ENCODE measurements around the gene NDUFS6. TPM values are rescaled to one million over a fixed set of nuclear protein-coding genes. Genes with fewer than 3 reads are reported as not detected.
A peak's percentile ranks its signal among the peaks of the same experiment; 100 is the strongest.

The NDUFS6 gene
- total and polyA plus RNA-seq, 7 donors: 48.3 to 177 (median 61.5) TPM

- H3K9me3 ChIP-seq: no peaks in the 10 kb centered on the region
- WGBS, 3 donors: 64 to 75% (median 72%) methylated on average over 29 of the region's 29 CpGs
- no peak for TF ChIP-seq CTCF (IDR thresholded peaks at IDR 0.05)
- no peaks in the 10 kb centered on the region for H3K4me1 ChIP-seq
- no peaks in the 10 kb centered on the region for H3K36me3 ChIP-seq (ENCODE audit: insufficient read depth in 1 of 2, low read depth in 1 of 2)
- no peak for ATAC-seq
- peak in 1 of 2 donors; percentile 35 for DNase-seq
- intact Hi-C loops (cut with DNase I): no loop called here
- no peak overlapping the region for H3K4me3 ChIP-seq
- H3K27me3 ChIP-seq (ENCODE audit: insufficient read depth in 3 of 3, low read length in 2 of 3): peaks cover 0 to 71% (median 18%) of the 10 kb centered on the region in 3 donors
- H3K27ac ChIP-seq: no peak overlapping the region
These were observed 49.3 kb downstream of the NDUFS6 start for GRCh38 chr5:1850324-1851154.

- intact Hi-C loops (cut with DNase I): no loop called here
- H3K27me3 ChIP-seq (ENCODE audit: insufficient read depth in 3 of 3, low read length in 2 of 3): peaks cover 0 to 80% (median 18%) of the 10 kb centered on the region in 3 donors
- WGBS, 3 donors: 16 to 26% (median 20%) methylated on average over 29 to 34 of the region's 34 CpGs
These were observed 50.2 kb downstream of the NDUFS6 start for GRCh38 chr5:1851290-1851934.

GRCh38 chr5:1852324-1852947 is 51.2 kb downstream of the NDUFS6 start:
- H3K9me3 ChIP-seq: no peaks in the 10 kb centered on the region
- H3K36me3 ChIP-seq (ENCODE audit: insufficient read depth in 1 of 2, low read depth in 1 of 2): no peaks in the 10 kb centered on the region
- DNase-seq: peak in 1 of 2 donors; percentile 21
- no peak for ATAC-seq
- 50 to 53% (median 53%) methylated on average over 19 to 23 of the region's 23 CpGs for WGBS, 3 donors
- peaks cover 0 to 90% (median 21%) of the 10 kb centered on the region in 3 donors for H3K27me3 ChIP-seq (ENCODE audit: insufficient read depth in 3 of 3, low read length in 2 of 3)
- no peak for TF ChIP-seq CTCF (IDR thresholded peaks at IDR 0.05)
- H3K4me3 ChIP-seq: no peak overlapping the region
- H3K4me1 ChIP-seq: no peaks in the 10 kb centered on the region
- intact Hi-C loops (cut with DNase I): no loop called here
- H3K27ac ChIP-seq: no peak overlapping the region

More at GRCh38 chr5:1851290-1851934, 50.2 kb downstream of the NDUFS6 start:
- Histone ChIP-seq H3K36me3 (ENCODE audit: insufficient read depth in 1 of 2, low read depth in 1 of 2) (no peaks in the 10 kb centered on the region), H3K9me3 (no peaks in the 10 kb centered on the region), H3K4me1 (no peaks in the 10 kb centered on the region), H3K27ac (no peak overlapping the region), H3K4me3 (no peak overlapping the region)
- ATAC-seq (no peak), DNase-seq (peak in 1 of 2 donors; percentile 30)
- TF ChIP-seq CTCF (IDR thresholded peaks at IDR 0.05): no peak

- Histone ChIP-seq H3K9me3 (no peaks in the 10 kb centered on the region), H3K4me3 (no peak overlapping the region), H3K36me3 (ENCODE audit: insufficient read depth in 1 of 2, low read depth in 1 of 2) (no peaks in the 10 kb centered on the region), H3K27me3 (ENCODE audit: insufficient read depth in 3 of 3, low read length in 2 of 3) (peaks cover 0 to 83% (median 21%) of the 10 kb centered on the region in 3 donors), H3K4me1 (no peaks in the 10 kb centered on the region), H3K27ac (no peak overlapping the region)
- ATAC-seq: no peak
- 52 to 63% (median 58%) methylated on average over 8 of the region's 8 CpGs for WGBS, 3 donors
- no peak for TF ChIP-seq CTCF (IDR thresholded peaks at IDR 0.05)
- DNase-seq: peak in 1 of 2 donors; percentile 6
- intact Hi-C loops (cut with DNase I): no loop called here
These were observed 52.3 kb downstream of the NDUFS6 start for GRCh38 chr5:1853531-1853930.
